Naive thymus-derived CD8-positive, alpha-beta T cell (primary cell): ENCODE results near the gene STRIP2. TPM values are rescaled to one million over a fixed set of nuclear protein-coding genes. Genes with fewer than 3 reads are reported as not detected.
"Not testable (repeated sequence)": the region's sequence is repeated elsewhere in the genome, so short reads cannot be mapped to it uniquely, and the experiment has no call there.

Experiments used
- ATAC-seq, 2 donors: fragments of 150-1000 bp; cut with Tn5 transposase in 1 of 2; sonication (Bioruptor Pico), chemical (Tn5 transposase) in 1 of 2; 1 replicate in 1 of 2; 2 replicates in 1 of 2; pipeline ENCODE4 v1.10.0; 2021; ENCODE audit warnings: mild to moderate bottlenecking in 2 of 2, moderate library complexity in 2 of 2
- POLR2A ChIA-PET: fragments of 350-600 bp; sonication (Branson Sonifier 250); formaldehyde crosslinking; loops from one replicate; lab custom pipeline; 2021; ENCODE audit warnings: antibody characterized with exemption; lab: Charles Lee
- DNase-seq, 10 donors: peaks; one replicate each; pipeline versions ENCODE4 v3.0.0 to v3.0.0-alpha.2; 2020 to 2022
- H3K27ac Mint-ChIP-seq, 10 donors: one replicate each; pipeline ENCODE4 v1.8.0; 2020 to 2022; ENCODE audit warnings: mild to moderate bottlenecking in 10 of 10, mixed read lengths in 10 of 10, moderate library complexity in 4 of 10, inconsistent platforms in 1 of 10
- H3K27me3 Mint-ChIP-seq, 5 donors: one replicate each; pipeline ENCODE4 v1.8.0; 2021 to 2022; ENCODE audit warnings: mixed read lengths in 5 of 5
- H3K36me3 Mint-ChIP-seq, 3 donors: one replicate each; pipeline ENCODE4 v1.8.0; 2020 to 2022; ENCODE audit warnings: mixed read lengths in 3 of 3, mild to moderate bottlenecking in 2 of 3, inconsistent platforms in 1 of 3
- H3K4me1 Mint-ChIP-seq, 4 donors: one replicate each; pipeline ENCODE4 v1.8.0; 2021 to 2022; ENCODE audit warnings: mixed read lengths in 4 of 4
- H3K4me3 Mint-ChIP-seq, 10 donors: one replicate each; pipeline ENCODE4 v1.8.0; 2020 to 2022; ENCODE audit warnings: mild to moderate bottlenecking in 10 of 10, mixed read lengths in 10 of 10, moderate library complexity in 6 of 10, inconsistent platforms in 1 of 10
- H3K9me3 Mint-ChIP-seq, 9 donors: one replicate each; pipeline ENCODE4 v1.8.0; 2020 to 2022; ENCODE audit warnings: mixed read lengths in 9 of 9, mild to moderate bottlenecking in 3 of 9, inconsistent platforms in 1 of 9, moderate library complexity in 1 of 9
- polyA plus RNA-seq, 3 donors: library from polyadenylated mRNA; unstranded; fragments of 300-500 nt; fragmentation: Illumina TruSeq; gene quantifications; one replicate each; pipeline ENCODE4 v1.2.3, GENCODE V29; 2021
- total RNA-seq, 8 experiments: library from RNA in 2 of 8; stranded (reverse) in 2 of 8; gene quantifications; one replicate each; pipeline ENCODE4 v1.2.3 and lab custom pipeline; 2021 to 2026

The STRIP2 gene
- total and polyA plus RNA-seq, 5 experiments from 2014 or later: 0.11 TPM; not detected in 4

GRCh38 chr7:129465080-129465479 lies 30.8 kb downstream of the STRIP2 start:
- H3K4me3 Mint-ChIP-seq: no peak overlapping the region
- H3K27ac Mint-ChIP-seq: peak overlapping the region in 1 of 10 donors; percentile 39
- peaks cover 0 to 2% (median 0%) of the 10 kb centered on the region in 4 donors for H3K4me1 Mint-ChIP-seq
- no peaks in the 10 kb centered on the region for H3K9me3 Mint-ChIP-seq
- DNase-seq (no peak), ATAC-seq (no peak)
- H3K36me3 Mint-ChIP-seq: no peaks in the 10 kb centered on the region
- POLR2A ChIA-PET: no interaction called here
- H3K27me3 Mint-ChIP-seq: peaks cover 0 to 3% (median 0%) of the 10 kb centered on the region in 5 donors

- Mint-ChIP-seq H3K4me3 (no peak overlapping the region), H3K27ac (no peak overlapping the region), H3K36me3 (no peaks in the 10 kb centered on the region), H3K27me3 (peaks cover 0 to 3% (median 0%) of the 10 kb centered on the region in 5 donors), H3K9me3 (no peaks in the 10 kb centered on the region), H3K4me1 (peaks cover 0 to 2% (median 0%) of the 10 kb centered on the region in 4 donors)
- ATAC-seq (no peak), DNase-seq (no peak)
- POLR2A ChIA-PET: no interaction called here
Measured at GRCh38 chr7:129466796-129467195, 32.6 kb downstream of the STRIP2 start.

- POLR2A ChIA-PET: no interaction called here
- Mint-ChIP-seq H3K36me3 (no peaks in the 10 kb centered on the region), H3K9me3 (no peaks in the 10 kb centered on the region), H3K27ac (no peak overlapping the region), H3K4me1 (peaks cover 0 to 2% (median 0%) of the 10 kb centered on the region in 4 donors), H3K27me3 (peaks cover 0 to 3% (median 0%) of the 10 kb centered on the region in 5 donors), H3K4me3 (no peak overlapping the region)
- DNase-seq (no peak), ATAC-seq (no peak)
Measured at GRCh38 chr7:129468087-129468486, 33.9 kb downstream of the STRIP2 start.

- no peak for DNase-seq
- POLR2A ChIA-PET: no interaction called here
- H3K4me3 Mint-ChIP-seq: no peak overlapping the region
Measured at GRCh38 chr7:129468547-129468946, 34.3 kb downstream of the STRIP2 start.

GRCh38 chr7:129469930-129470329 lies 35.7 kb downstream of the STRIP2 start:
- Mint-ChIP-seq H3K27me3 (peaks cover 0 to 3% (median 0%) of the 10 kb centered on the region in 5 donors), H3K27ac (no peak overlapping the region), H3K9me3 (no peaks in the 10 kb centered on the region), H3K4me1 (peaks cover 0 to 2% (median 0%) of the 10 kb centered on the region in 4 donors), H3K4me3 (no peak overlapping the region), H3K36me3 (no peaks in the 10 kb centered on the region)
- no peak for DNase-seq
- no peak for ATAC-seq
- POLR2A ChIA-PET: no interaction called here

More at GRCh38 chr7:129468547-129468946, 34.3 kb downstream of the STRIP2 start:
- Mint-ChIP-seq H3K27me3 (peaks cover 0 to 3% (median 0%) of the 10 kb centered on the region in 5 donors), H3K36me3 (no peaks in the 10 kb centered on the region), H3K9me3 (no peaks in the 10 kb centered on the region), H3K27ac (peak overlapping the region in 2 of 10 donors; percentile 22 to 65), H3K4me1 (peaks cover 0 to 2% (median 0%) of the 10 kb centered on the region in 4 donors)
- no peak for ATAC-seq

- ATAC-seq: no peak
- no peaks in the 10 kb centered on the region for H3K4me1 Mint-ChIP-seq
- no peaks in the 10 kb centered on the region for H3K9me3 Mint-ChIP-seq
- POLR2A ChIA-PET: no interaction called here
- H3K36me3 Mint-ChIP-seq: no peaks in the 10 kb centered on the region
- DNase-seq: no peak
- no peaks in the 10 kb centered on the region for H3K27me3 Mint-ChIP-seq
- H3K4me3 Mint-ChIP-seq: no peak overlapping the region
- H3K27ac Mint-ChIP-seq: no peak overlapping the region
Measured at GRCh38 chr7:129470411-129470810, 36.2 kb downstream of the STRIP2 start.

- Mint-ChIP-seq H3K4me3 (no peak overlapping the region), H3K27ac (no peak overlapping the region), H3K9me3 (no peaks in the 10 kb centered on the region), H3K36me3 (no peaks in the 10 kb centered on the region), H3K27me3 (no peaks in the 10 kb centered on the region), H3K4me1 (no peaks in the 10 kb centered on the region)
- DNase-seq: no peak
- POLR2A ChIA-PET: interaction anchor here (0.8 kb wide), 1 partner anchor 129 kb away, joined by 3 read pairs; no protein-coding TSS in a partner anchor
- no peak for ATAC-seq
Measured at GRCh38 chr7:129471402-129471827, 37.2 kb downstream of the STRIP2 start.

- H3K36me3 Mint-ChIP-seq, H3K27ac Mint-ChIP-seq, H3K4me1 Mint-ChIP-seq, ATAC-seq, DNase-seq, POLR2A ChIA-PET, H3K4me3 Mint-ChIP-seq, H3K27me3 Mint-ChIP-seq, H3K9me3 Mint-ChIP-seq: not testable (repeated sequence)
Measured at GRCh38 chr7:129475931-129476330, 41.7 kb downstream of the STRIP2 start.

GRCh38 chr7:129476398-129476797 lies 42.2 kb downstream of the STRIP2 start:
- H3K4me1 Mint-ChIP-seq, H3K27ac Mint-ChIP-seq, H3K27me3 Mint-ChIP-seq, POLR2A ChIA-PET, H3K36me3 Mint-ChIP-seq, H3K9me3 Mint-ChIP-seq, DNase-seq, H3K4me3 Mint-ChIP-seq, ATAC-seq: not testable (repeated sequence)

- H3K36me3 Mint-ChIP-seq: no peaks in the 10 kb centered on the region
- no peak for ATAC-seq
- DNase-seq: no peak
- no peaks in the 10 kb centered on the region for H3K27me3 Mint-ChIP-seq
- H3K4me3 Mint-ChIP-seq: no peak overlapping the region
- H3K9me3 Mint-ChIP-seq: peaks cover 0 to 3% (median 0%) of the 10 kb centered on the region in 9 donors
- H3K27ac Mint-ChIP-seq: no peak overlapping the region
- POLR2A ChIA-PET: interaction anchor here (0.6 kb wide), 1 partner anchor 553 kb away, joined by 3 read pairs; no protein-coding TSS in a partner anchor
- no peaks in the 10 kb centered on the region for H3K4me1 Mint-ChIP-seq
Measured at GRCh38 chr7:129479831-129480230, 45.6 kb downstream of the STRIP2 start.

GRCh38 chr7:129480674-129481363 lies 46.6 kb downstream of the STRIP2 start:
- Mint-ChIP-seq H3K27ac (no peak overlapping the region), H3K4me1 (no peaks in the 10 kb centered on the region), H3K36me3 (no peaks in the 10 kb centered on the region), H3K27me3 (no peaks in the 10 kb centered on the region), H3K4me3 (no peak overlapping the region), H3K9me3 (peaks cover 0 to 3% (median 0%) of the 10 kb centered on the region in 9 donors)
- POLR2A ChIA-PET: no interaction called here
- DNase-seq (no peak), ATAC-seq (no peak)

- H3K9me3 Mint-ChIP-seq, H3K36me3 Mint-ChIP-seq, POLR2A ChIA-PET, H3K27ac Mint-ChIP-seq, H3K4me1 Mint-ChIP-seq, H3K4me3 Mint-ChIP-seq, DNase-seq, H3K27me3 Mint-ChIP-seq, ATAC-seq: not testable (repeated sequence)
Measured at GRCh38 chr7:129481376-129481775, 47.1 kb downstream of the STRIP2 start.

- ATAC-seq (no peak), DNase-seq (no peak)
- Mint-ChIP-seq H3K36me3 (no peaks in the 10 kb centered on the region), H3K27ac (no peak overlapping the region), H3K9me3 (no peaks in the 10 kb centered on the region), H3K4me3 (no peak overlapping the region), H3K4me1 (no peaks in the 10 kb centered on the region), H3K27me3 (no peaks in the 10 kb centered on the region)
- POLR2A ChIA-PET: interaction anchor here (0.7 kb wide), 1 partner anchor 9 kb away, joined by 3 read pairs; no protein-coding TSS in a partner anchor
Measured at GRCh38 chr7:129482781-129483180, 48.5 kb downstream of the STRIP2 start.
